ENCODE results near the gene SDC4. TPM values are rescaled to one million over a fixed set of nuclear protein-coding genes. Genes with fewer than 3 reads are reported as not detected.

SDC4 gene
- total and polyA plus RNA-seq, 3 experiments from 2014 or later = 1.5 to 98.1 (median 91.3) TPM

GRCh38 chr20:45313065-45313695 lies 35.0 kb downstream of the SDC4 start:
- Mint-ChIP-seq H3K4me1 (peaks cover 0 to 12% (median 11%) of the 10 kb centered on the region in 3 donors), H3K27ac (no peak overlapping the region), H3K9me3 (peaks cover 0 to 1% (median 0%) of the 10 kb centered on the region in 5 donors), H3K4me3 (no peak overlapping the region), H3K27me3 (peaks cover 37 to 66% of the 10 kb centered on the region in 2 donors), H3K36me3 (no peaks in the 10 kb centered on the region)
- peaks cover 2% of the 10 kb centered on the region for H3K27me3 ChIP-seq (ENCODE audit: insufficient read depth, low read length, poor library complexity, severe bottlenecking)
- no peak overlapping the region for H3K27ac ChIP-seq (ENCODE audit: low read depth, low read length)
- ChIA-PET CTCF (interaction anchor here (0.7 to 2.9 kb wide), 7 partner anchors 8 to 458 kb away, joined by 3 to 13 read pairs (median 8); no protein-coding TSS in a partner anchor), POLR2A (no interaction called here)
- DNase-seq = no peak
- H3K9me3 ChIP-seq (ENCODE audit: low read length) = no peaks in the 10 kb centered on the region
- H3K4me3 ChIP-seq (ENCODE audit: low read length) = no peak overlapping the region
- H3K4me1 ChIP-seq (ENCODE audit: insufficient read depth, low read length) = no peaks in the 10 kb centered on the region
- no peaks in the 10 kb centered on the region for H3K36me3 ChIP-seq (ENCODE audit: insufficient read depth, low read length)

DNA sequence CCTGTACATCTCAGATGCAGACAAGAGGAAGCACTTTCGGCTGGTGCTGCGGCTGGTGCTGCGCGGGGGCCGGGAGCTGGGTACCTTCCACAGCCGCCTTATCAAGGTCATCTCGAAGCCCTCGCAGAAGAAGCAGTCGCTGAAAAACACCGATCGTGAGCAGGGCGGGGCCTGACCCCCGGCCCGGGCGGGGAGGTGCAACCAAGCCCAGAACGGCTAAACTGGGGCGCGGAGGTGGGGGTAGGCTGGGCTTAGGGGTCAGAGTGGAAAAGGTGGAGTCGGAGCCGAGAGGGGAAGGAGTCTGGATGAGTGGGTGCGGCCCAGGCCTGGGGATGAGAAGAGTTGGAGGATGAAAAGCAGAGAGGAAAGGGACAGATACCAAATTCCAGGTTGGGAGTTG lies 36.0 kb downstream of the SDC4 start:
- H3K4me1 ChIP-seq (ENCODE audit: insufficient read depth, low read length) = no peaks in the 10 kb centered on the region
- H3K4me3 ChIP-seq (ENCODE audit: low read length) = no peak overlapping the region
- no peaks in the 10 kb centered on the region for H3K36me3 ChIP-seq (ENCODE audit: insufficient read depth, low read length)
- ChIA-PET POLR2A (no interaction called here), CTCF (interaction anchor here (0.6 to 2.9 kb wide), 8 partner anchors 9 to 468 kb away, joined by 3 to 13 read pairs (median 8); no protein-coding TSS in a partner anchor)
- no peak for DNase-seq
- H3K27ac ChIP-seq (ENCODE audit: low read depth, low read length) = no peak overlapping the region
- H3K4me3 Mint-ChIP-seq = no peak overlapping the region
- peaks cover 2% of the 10 kb centered on the region for H3K27me3 ChIP-seq (ENCODE audit: insufficient read depth, low read length, poor library complexity, severe bottlenecking)
- H3K27me3 Mint-ChIP-seq = peaks cover 37 to 72% of the 10 kb centered on the region in 2 donors
- no peaks in the 10 kb centered on the region for H3K36me3 Mint-ChIP-seq
- H3K27ac Mint-ChIP-seq = no peak overlapping the region
- H3K9me3 Mint-ChIP-seq = peaks cover 0 to 1% (median 0%) of the 10 kb centered on the region in 5 donors
- peaks cover 0 to 12% (median 11%) of the 10 kb centered on the region in 3 donors for H3K4me1 Mint-ChIP-seq
- no peaks in the 10 kb centered on the region for H3K9me3 ChIP-seq (ENCODE audit: low read length)

GRCh38 chr20:45311589-45312211 lies 36.5 kb downstream of the SDC4 start:
- Histone ChIP-seq H3K27me3 (ENCODE audit: insufficient read depth, low read length, poor library complexity, severe bottlenecking) (peaks cover 2% of the 10 kb centered on the region), H3K27ac (ENCODE audit: low read depth, low read length) (no peak overlapping the region), H3K9me3 (ENCODE audit: low read length) (no peaks in the 10 kb centered on the region), H3K4me1 (ENCODE audit: insufficient read depth, low read length) (no peaks in the 10 kb centered on the region), H3K36me3 (ENCODE audit: insufficient read depth, low read length) (no peaks in the 10 kb centered on the region), H3K4me3 (ENCODE audit: low read length) (no peak overlapping the region)
- POLR2A ChIA-PET = no interaction called here
- H3K27ac Mint-ChIP-seq = no peak overlapping the region
- peaks cover 38 to 72% of the 10 kb centered on the region in 2 donors for H3K27me3 Mint-ChIP-seq
- peaks cover 0 to 1% (median 0%) of the 10 kb centered on the region in 5 donors for H3K9me3 Mint-ChIP-seq
- CTCF ChIA-PET = interaction anchor here (0.6 to 2.9 kb wide), 8 partner anchors 9 to 468 kb away, joined by 3 to 13 read pairs (median 8); no protein-coding TSS in a partner anchor
- DNase-seq = peak; percentile 18 to 62 (median 25)
- H3K36me3 Mint-ChIP-seq = no peaks in the 10 kb centered on the region
- peak overlapping the region in 1 of 7 donors; percentile 72 for H3K4me3 Mint-ChIP-seq
- peaks cover 0 to 12% (median 11%) of the 10 kb centered on the region in 3 donors for H3K4me1 Mint-ChIP-seq

DNA sequence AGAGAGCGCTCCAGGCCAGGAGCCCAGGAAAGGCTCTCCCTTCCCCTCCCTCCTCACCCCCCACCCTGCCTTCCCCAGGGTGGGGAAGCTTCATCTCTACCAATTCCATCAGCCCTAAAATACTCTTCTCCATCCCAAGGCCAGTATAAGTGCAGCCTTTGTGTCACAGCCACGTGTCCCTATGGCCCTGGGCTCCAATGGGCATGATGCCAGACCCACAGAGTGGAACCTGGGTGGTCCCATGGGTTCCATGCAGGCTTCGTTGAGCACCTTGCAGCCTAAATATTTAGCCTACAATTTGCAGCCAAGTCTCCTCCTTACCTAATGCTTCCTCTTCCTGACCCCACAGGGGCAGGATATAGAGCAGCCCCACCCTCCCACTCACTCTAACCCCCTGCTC lies 39.1 kb downstream of the SDC4 start:
- no peak overlapping the region for H3K27ac Mint-ChIP-seq
- H3K36me3 Mint-ChIP-seq = no peaks in the 10 kb centered on the region
- H3K27me3 Mint-ChIP-seq = peaks cover 32 to 72% of the 10 kb centered on the region in 2 donors
- H3K4me1 Mint-ChIP-seq = peaks cover 2 to 11% (median 8%) of the 10 kb centered on the region in 3 donors
- Histone ChIP-seq H3K4me1 (ENCODE audit: insufficient read depth, low read length) (no peaks in the 10 kb centered on the region), H3K27me3 (ENCODE audit: insufficient read depth, low read length, poor library complexity, severe bottlenecking) (no peaks in the 10 kb centered on the region), H3K36me3 (ENCODE audit: insufficient read depth, low read length) (no peaks in the 10 kb centered on the region), H3K4me3 (ENCODE audit: low read length) (no peak overlapping the region), H3K9me3 (ENCODE audit: low read length) (no peaks in the 10 kb centered on the region), H3K27ac (ENCODE audit: low read depth, low read length) (no peak overlapping the region)
- POLR2A ChIA-PET = no interaction called here
- no peaks in the 10 kb centered on the region for H3K9me3 Mint-ChIP-seq
- CTCF ChIA-PET = no interaction called here
- no peak for DNase-seq
- no peak overlapping the region for H3K4me3 Mint-ChIP-seq

GRCh38 chr20:45308117-45308778 lies 40.0 kb downstream of the SDC4 start, which contains the start of gene MATN4:
TSS of gene MATN4 (minus strand) at chr20:45308299. CDS start at chr20:45305582, 2,717 bp downstream.
- Histone ChIP-seq H3K27ac (ENCODE audit: low read depth, low read length) (no peak within 1 kb of the TSS), H3K27me3 (ENCODE audit: insufficient read depth, low read length, poor library complexity, severe bottlenecking) (no peaks in the 10 kb centered on the region), H3K9me3 (ENCODE audit: low read length) (no peaks in the 10 kb centered on the region), H3K4me1 (ENCODE audit: insufficient read depth, low read length) (no peaks in the 10 kb centered on the region), H3K4me3 (ENCODE audit: low read length) (no peak within 1 kb of the TSS), H3K36me3 (ENCODE audit: insufficient read depth, low read length) (no peaks in the 10 kb centered on the region)
- DNase-seq = no peak
- no peak within 1 kb of the TSS for H3K27ac Mint-ChIP-seq
- peaks cover 37 to 72% of the 10 kb centered on the region in 2 donors for H3K27me3 Mint-ChIP-seq
- ChIA-PET CTCF (interaction anchor here (0.9 to 1.5 kb wide), 3 partner anchors 13 to 463 kb away, joined by 4 to 8 read pairs (median 6); no protein-coding TSS in a partner anchor), POLR2A (no interaction called here)
- no peak within 1 kb of the TSS for H3K4me3 Mint-ChIP-seq
- H3K4me1 Mint-ChIP-seq = peaks cover 5 to 16% (median 8%) of the 10 kb centered on the region in 3 donors
- no peaks in the 10 kb centered on the region for H3K9me3 Mint-ChIP-seq
- H3K36me3 Mint-ChIP-seq = no peaks in the 10 kb centered on the region

DNA sequence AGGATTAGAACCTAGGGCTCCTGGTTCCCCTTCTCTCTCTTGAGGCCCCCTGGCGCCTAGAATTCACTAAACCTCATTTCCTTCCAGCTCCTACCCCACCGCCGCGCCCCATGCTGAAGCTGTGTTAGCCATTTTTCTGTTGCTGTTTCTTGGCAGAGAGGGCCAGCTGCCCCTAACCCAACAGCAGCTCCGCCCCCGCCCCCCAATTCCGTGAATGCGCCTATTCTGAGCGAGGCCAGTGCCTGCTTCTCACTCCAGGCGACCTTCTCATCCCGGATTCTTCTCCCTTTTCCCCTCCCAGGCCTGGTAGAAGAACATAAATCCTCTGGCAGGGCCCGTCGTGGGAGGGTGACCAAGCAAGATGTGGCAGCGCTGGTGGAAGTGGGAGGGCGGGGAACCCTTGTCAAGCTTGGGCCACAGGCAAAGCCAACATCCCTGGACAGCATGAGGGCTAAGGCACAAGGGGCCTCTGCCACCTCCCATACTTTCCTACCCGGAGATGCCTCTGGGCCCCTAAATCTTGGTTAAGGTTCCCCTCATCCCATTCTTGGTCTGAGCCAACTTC lies 41.1 kb downstream of the SDC4 start:
- peaks cover 34 to 74% of the 10 kb centered on the region in 2 donors for H3K27me3 Mint-ChIP-seq

DNA sequence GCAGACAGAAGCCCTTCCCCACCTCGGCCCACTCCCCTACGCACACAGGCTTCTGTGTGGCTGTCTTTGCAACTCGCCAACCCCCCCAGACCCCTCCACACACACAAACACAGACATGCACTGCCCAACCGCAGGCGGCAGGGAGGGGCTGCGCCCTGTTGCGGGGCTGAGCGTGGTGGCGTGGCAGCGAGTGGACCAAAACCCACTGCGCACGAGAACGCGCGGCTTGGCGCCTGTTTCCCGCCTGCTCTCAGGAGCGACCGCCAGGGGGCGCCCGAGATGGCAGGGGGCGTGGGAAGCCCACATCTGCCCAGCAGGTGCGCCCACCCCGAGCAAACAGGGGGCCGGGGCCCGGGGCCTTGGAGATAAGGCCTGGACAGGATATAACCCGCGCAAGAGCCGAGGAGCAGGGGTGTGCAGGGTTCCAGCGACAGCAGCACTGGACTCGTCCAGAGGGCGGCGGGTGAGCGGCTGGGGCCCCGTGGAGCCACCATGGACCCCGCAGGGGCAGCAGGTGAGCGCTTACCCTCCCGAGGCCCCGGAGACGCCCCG lies 41.7 kb downstream of the SDC4 start, which contains the start of gene RBPJL:
Gene RBPJL, plus strand, starts transcription at position 410 of the 552 bp plus-strand sequence. Its CDS starts 83 bp downstream, at position 493.
- CTCF ChIA-PET = interaction anchor here (1.3 kb wide), 1 partner anchor 15 kb away, joined by 6 read pairs; no protein-coding TSS in a partner anchor
- Histone ChIP-seq H3K4me3 (ENCODE audit: low read length) (no peak within 1 kb of the TSS), H3K4me1 (ENCODE audit: insufficient read depth, low read length) (no peaks in the 10 kb centered on the region), H3K27me3 (ENCODE audit: insufficient read depth, low read length, poor library complexity, severe bottlenecking) (no peaks in the 10 kb centered on the region), H3K27ac (ENCODE audit: low read depth, low read length) (no peak within 1 kb of the TSS), H3K9me3 (ENCODE audit: low read length) (no peaks in the 10 kb centered on the region), H3K36me3 (ENCODE audit: insufficient read depth, low read length) (no peaks in the 10 kb centered on the region)
- Mint-ChIP-seq H3K4me1 (peaks cover 5 to 16% (median 6%) of the 10 kb centered on the region in 3 donors), H3K4me3 (no peak within 1 kb of the TSS), H3K27ac (no peak within 1 kb of the TSS), H3K36me3 (no peaks in the 10 kb centered on the region), H3K27me3 (peaks cover 38 to 73% of the 10 kb centered on the region in 2 donors), H3K9me3 (no peaks in the 10 kb centered on the region)
- POLR2A ChIA-PET = no interaction called here
- DNase-seq = peak in 4 of 5 donors; percentile 31 to 63 (median 40)

More for the DNA sequence above, 41.1 kb downstream of the SDC4 start:
- H3K4me1 ChIP-seq (ENCODE audit: insufficient read depth, low read length) = no peaks in the 10 kb centered on the region
- H3K4me3 ChIP-seq (ENCODE audit: low read length) = no peak overlapping the region
- H3K4me1 Mint-ChIP-seq = peaks cover 5 to 16% (median 8%) of the 10 kb centered on the region in 3 donors
- no peaks in the 10 kb centered on the region for H3K9me3 Mint-ChIP-seq
- H3K27me3 ChIP-seq (ENCODE audit: insufficient read depth, low read length, poor library complexity, severe bottlenecking) = no peaks in the 10 kb centered on the region
- H3K9me3 ChIP-seq (ENCODE audit: low read length) = no peaks in the 10 kb centered on the region
- no peaks in the 10 kb centered on the region for H3K36me3 ChIP-seq (ENCODE audit: insufficient read depth, low read length)
- no peaks in the 10 kb centered on the region for H3K36me3 Mint-ChIP-seq
- no peak overlapping the region for H3K27ac Mint-ChIP-seq
- CTCF ChIA-PET = interaction anchor here (0.9 to 1.5 kb wide), 3 partner anchors 13 to 466 kb away, joined by 3 to 8 read pairs (median 6); no protein-coding TSS in a partner anchor
- H3K27ac ChIP-seq (ENCODE audit: low read depth, low read length) = no peak overlapping the region
- no peak for DNase-seq
- POLR2A ChIA-PET = no interaction called here
- no peak overlapping the region for H3K4me3 Mint-ChIP-seq

Data from CD8-positive, alpha-beta memory T cell (primary cell).